HG03045 (cell line): ENCODE measurements around the gene CCDC93.

Source experiments
- ATAC-seq: cut with Tn5 transposase; IDR thresholded peaks from one replicate; pipeline ENCODE4 v1.9.1; 2021; ENCODE audit warnings: mild to moderate bottlenecking, moderate library complexity; ENCODE audit not compliant: unreplicated experiment

The CCDC93 gene, protein sequence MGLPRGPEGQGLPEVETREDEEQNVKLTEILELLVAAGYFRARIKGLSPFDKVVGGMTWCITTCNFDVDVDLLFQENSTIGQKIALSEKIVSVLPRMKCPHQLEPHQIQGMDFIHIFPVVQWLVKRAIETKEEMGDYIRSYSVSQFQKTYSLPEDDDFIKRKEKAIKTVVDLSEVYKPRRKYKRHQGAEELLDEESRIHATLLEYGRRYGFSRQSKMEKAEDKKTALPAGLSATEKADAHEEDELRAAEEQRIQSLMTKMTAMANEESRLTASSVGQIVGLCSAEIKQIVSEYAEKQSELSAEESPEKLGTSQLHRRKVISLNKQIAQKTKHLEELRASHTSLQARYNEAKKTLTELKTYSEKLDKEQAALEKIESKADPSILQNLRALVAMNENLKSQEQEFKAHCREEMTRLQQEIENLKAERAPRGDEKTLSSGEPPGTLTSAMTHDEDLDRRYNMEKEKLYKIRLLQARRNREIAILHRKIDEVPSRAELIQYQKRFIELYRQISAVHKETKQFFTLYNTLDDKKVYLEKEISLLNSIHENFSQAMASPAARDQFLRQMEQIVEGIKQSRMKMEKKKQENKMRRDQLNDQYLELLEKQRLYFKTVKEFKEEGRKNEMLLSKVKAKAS

DNA sequence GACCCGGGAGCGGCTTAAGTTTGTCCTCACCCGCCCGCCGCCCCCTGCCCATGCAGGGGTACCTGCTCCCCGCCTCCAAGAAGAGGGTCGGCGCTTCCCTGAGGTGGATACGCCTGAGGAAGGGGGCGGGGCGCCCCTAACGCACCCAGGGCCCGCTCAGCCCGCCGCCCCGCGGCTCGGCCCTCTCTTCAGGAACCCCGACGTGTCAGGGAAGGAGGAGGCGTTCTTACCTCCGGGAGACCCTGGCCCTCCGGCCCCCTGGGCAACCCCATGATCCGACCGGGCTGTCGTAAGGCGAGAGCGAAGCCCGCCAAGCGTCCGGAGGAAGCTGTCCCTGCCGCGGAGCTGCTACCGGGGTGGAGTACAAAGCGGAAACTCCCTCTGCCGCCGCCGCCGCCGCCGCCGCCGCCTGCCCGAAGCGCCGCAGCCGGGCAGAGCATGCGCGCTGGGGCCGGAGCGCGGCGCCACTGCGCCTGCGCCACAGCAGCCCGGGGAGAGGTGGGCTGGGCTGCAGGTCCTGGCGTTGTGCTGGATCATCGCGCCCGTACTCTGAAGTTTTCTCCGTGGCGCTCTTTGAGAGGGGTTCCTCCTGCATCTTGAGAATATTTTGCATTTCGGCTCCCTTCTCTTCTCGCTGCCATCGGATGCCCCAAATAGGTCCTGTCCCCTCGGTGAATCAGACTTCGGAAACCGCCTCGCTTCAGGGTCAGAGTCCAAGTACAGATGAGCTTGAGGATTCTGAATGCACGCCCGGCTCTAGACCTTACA is at the start of gene CCDC93:
Gene CCDC93 (minus strand): TSS at position 347 of the 768 bp plus-strand sequence. CDS start 75 bp downstream, at position 272.
- ATAC-seq: peak; percentile 89

DNA sequence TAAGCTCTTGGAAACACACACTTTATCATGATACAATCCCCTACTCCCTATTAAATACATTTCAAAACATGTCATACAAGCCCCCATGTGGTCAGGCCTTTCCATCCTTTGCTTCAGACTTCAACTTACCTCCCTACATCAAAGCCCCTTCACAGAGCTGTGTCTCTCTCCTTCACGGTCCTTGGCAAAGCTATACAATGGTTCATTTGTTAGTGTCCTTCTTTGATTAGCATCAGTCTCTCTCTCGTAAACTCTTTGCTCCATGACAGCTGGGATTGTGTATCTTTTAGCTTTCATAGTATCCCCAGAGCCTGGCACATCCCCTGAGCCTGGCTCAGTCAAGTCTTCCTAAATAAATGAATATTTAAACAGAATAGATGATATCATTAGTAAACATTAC is 48.8 kb upstream of the CCDC93 start:
- ATAC-seq: no peak

DNA sequence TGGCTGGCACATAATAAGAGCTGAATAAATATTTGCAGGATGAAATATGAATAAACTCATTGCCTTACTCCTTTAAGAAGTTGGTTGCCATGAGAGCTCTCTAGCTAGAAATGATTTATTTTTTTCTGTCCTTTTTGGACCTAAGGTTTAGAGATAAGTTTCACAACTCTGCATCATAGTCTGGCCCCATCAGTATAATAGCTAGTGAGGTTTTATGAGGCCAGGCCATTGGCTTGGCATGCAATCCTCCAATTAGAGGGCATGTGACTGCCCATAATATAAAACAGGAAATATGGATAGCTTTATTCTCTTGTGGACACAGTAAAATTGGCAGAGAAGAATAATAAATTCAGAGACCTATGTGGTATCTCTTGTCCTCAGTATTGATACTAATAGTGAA is 48.2 kb upstream of the CCDC93 start:
- no peak for ATAC-seq

DNA sequence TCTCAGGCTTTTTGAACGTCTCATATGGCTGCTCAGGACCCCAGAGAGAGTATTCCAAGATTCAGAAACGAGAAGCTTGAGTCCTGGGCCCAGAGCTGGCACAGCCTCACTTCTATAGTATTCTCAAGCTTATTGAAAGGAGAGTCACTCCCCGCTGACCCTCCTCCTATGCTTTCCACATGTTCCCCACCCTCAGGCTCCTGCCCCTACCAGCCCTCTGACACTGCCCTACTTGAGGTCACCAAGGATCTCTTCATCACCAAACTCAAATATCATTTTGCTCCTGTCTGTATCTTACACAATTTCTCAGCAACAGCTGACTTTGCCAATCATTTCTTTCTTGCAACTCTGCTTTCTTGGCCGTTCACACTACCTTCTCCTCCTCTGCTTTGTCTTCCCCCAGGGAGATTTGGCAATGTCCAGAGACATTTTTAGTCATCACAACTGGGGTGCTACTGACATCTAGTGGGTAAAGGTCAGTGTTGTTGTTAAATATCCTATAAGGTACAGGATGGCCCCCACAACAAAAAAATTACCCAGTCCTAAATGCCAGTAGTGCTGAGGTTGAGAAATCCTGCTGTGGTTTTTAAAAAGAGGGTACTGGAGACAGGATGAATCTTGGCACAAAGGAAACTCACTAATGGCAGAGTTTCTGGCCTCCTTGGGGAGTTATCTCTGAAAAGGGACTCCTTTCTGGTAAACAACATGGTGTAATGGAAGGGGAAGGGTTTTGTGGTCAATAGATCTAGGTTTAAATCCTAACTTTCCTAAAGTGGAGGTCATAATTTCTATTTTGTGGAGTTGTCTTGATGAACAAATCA is 47.5 kb upstream of the CCDC93 start:
- peak; percentile 76 for ATAC-seq

GRCh38 chr2:118059919-118060478 is 46.1 kb upstream of the CCDC93 start:
- no peak for ATAC-seq

GRCh38 chr2:118058951-118059350 is 45.1 kb upstream of the CCDC93 start:
- no peak for ATAC-seq

DNA sequence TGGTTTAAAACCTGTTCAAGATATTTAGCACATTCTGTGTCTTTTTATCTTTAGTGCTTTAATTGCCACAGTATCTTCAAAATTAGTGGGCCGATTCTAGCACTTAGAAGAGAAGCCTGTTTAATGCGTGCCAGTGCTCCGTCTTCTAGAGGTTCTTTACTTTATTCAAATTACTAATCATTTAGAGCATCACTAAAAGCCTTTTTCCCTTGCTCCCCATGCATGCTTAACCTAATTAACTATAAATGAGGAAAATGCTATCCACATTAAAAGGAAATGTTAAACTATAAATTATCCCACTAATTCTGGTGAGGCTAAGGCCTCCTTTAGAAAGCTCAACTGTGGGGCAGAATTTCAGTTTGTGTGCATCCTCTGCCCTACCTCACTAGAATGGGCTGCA is 42.9 kb upstream of the CCDC93 start:
- no peak for ATAC-seq

DNA sequence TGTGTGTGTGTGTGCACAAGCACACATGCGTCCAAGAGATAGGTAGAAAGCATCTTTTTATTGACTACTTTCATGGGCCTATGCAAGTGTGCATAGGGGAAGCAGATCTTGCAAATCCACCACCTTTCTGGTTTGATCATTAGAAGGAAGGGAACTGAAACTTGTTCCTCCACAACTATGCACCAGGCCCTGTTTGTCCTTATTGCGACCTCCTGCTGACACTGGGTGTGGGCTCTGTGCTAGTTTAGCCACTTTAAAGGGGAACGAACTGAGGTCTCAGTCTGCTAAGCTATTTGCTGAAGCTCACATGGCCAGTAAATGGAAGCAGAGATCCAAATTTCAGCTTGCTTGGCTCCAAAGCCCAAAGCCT is 42.3 kb upstream of the CCDC93 start:
- ATAC-seq: peak; percentile 88

DNA sequence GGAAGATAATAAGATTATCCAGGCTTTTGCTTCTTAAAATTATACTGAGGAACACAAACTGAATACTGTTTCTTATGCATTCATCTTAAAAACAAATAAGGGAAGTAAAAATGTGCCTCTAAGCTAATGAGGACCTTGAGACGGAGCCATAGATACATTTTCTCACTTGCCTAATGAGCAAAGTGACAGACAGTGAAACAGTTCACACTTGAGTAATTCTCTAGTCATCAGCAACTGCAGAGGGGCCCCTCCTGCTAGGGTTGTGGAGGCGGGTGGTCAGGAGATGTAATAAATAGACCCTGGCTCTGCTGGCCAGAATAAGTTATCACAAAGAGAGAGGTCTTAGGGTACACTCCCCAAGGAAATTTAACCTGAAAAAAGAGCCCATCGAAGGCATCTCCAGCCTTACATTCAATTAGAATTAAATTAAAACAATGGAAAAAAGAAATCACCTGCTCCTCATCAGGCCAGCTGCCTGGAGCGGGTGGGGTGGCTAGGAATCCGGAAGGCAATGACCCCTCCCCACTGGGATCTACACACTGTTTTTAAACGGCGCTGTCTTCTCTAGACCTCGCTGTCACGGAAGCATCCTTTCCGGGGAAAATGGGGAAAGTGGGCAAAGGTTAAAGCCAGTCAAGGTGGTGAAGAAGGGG is 41.8 kb upstream of the CCDC93 start:
- peak; percentile 73 for ATAC-seq

DNA sequence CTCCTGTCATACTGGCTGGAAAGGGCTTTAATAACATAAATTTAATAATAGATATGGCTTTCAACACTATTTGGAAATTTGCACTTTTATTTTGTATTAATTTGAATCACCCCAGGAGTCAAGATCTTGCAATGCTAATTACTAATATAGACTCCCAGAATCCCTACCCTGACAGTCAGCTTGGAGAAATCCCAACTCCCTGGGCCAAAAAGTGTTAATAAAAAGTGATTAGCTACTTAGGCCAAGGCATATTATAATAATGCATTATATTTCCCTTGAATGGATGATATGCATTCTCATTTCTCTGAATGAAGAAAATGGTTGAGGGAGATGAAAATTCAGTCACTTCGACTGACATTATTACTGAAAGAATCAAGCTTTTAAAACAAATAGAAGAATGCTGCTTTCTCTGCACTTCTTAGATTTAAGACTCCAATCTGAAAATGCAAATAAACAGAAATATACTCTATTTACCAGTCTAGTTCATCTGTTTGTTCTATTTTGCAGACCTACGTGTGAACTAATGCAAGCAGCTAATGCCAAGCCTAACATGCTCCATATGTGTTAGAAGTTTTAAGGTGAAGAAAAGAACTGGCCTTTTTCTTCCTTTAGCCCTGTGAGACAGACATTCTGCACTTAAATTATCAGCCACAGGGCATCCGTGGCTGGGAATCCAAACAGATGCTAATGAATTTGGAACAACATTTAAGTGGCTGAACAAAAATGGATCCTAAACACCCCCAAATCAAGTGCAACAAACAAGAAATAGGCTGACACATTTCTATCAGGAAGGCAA is 40.5 kb upstream of the CCDC93 start:
- no peak for ATAC-seq

DNA sequence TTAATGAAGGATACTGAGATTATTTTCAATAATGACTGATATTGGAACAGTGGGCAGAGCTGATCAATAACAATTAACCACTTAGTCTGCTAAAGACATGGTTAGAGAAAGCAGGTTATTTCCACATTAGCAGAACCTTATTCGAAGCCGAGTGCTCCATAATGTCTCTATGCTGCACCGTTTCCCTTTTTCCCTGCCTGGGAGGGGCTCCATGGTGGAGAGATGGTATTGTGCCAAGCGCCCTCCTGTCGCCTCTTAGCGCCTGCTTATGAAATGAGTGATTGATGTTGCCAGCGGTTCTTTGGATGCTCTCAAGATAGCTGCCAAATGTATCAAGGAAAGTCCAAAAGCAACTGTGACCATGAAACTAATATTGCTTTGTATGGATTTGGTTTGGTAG is 39.8 kb upstream of the CCDC93 start:
- no peak for ATAC-seq

GRCh38 chr2:118052474-118052873 is 38.6 kb upstream of the CCDC93 start:
- no peak for ATAC-seq

GRCh38 chr2:118051826-118052358 is 38.0 kb upstream of the CCDC93 start:
- no peak for ATAC-seq

GRCh38 chr2:118050974-118051373 is 37.1 kb upstream of the CCDC93 start:
- no peak for ATAC-seq

DNA sequence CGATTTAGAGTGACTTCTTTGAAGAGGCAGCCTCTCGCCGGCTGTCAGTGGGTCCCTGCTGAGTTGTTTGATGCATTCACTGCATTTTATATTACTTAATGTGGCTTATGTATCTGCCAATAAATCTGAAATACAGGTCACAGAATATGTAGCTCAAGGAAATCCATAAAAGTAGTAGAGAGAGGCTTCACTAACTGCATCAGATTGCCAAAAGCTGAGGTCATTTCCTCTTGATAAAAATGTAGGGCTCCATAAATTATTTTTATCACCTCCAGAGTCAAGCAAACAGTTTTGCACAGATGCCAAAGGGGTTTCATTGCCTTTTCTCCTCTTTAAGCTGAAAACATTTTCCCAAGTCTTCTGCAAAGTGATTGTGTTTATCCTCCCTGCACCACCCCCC is 36.5 kb upstream of the CCDC93 start:
- no peak for ATAC-seq

DNA sequence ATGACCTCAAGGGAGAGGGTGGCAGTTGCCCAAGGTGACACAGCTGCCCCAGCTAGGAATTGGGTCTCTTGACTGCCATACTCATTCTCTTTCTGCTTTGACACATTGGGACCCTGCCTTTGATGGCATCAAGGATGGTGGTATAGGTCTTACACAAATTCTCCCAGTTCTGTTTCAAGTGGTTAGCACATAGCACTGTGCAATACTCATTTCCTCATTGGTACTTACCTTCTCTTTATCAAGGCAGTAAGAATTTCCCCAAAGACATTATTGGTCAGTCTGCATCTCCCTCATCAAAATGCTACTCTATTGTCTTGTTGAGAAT is 35.9 kb upstream of the CCDC93 start:
- ATAC-seq: peak; percentile 59

DNA sequence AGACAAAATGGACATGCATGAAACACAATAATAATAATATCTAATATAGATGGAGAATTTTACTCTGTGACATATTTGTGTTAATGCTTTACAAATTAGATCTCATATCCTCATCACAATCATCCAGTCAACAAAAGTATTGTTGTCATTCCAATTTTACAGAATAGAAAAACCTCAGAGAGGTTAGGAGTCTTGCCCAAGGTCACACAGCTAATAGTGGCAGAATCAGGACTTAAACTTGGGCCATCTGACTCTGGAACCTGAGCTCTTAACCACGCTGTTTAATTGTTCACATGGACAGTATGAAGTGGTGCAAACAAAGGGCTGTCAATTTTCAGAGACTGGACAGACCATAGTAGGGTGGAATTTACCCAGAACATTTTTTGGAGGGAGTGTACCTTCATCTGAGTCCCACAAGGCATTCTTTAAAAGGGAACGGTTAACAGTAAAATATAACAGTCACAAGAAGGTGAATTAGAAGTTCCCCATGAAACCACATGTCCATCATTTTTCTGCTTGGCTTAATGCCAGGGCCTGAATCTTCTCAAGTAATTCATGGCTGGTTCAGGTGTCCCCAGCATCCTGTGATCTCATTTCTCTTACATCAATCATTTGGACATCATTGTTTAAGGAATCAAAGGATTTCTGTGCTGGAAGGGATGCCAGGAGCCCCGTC is 35.4 kb upstream of the CCDC93 start:
- no peak for ATAC-seq

- no peak for ATAC-seq
These were observed 34.5 kb upstream of the CCDC93 start for GRCh38 chr2:118048401-118048800.

- no peak for ATAC-seq
These were observed 33.5 kb upstream of the CCDC93 start for GRCh38 chr2:118047380-118047826.
